Mucosa of rectum (tissue), 2 donors: ENCODE data around the gene ECT2.
"Not testable (repeated sequence)": the region's sequence is repeated elsewhere in the genome, so short reads cannot be mapped to it uniquely, and the experiment has no call there.

Experiments used
- H3K27ac ChIP-seq, 2 donors: one replicate each; pipeline ENCODE4 v1.7.0; 2013; ENCODE audit warnings: inconsistent platforms in 2 of 2, low read depth in 2 of 2, low read length in 2 of 2
- H3K27me3 ChIP-seq, 2 donors: one replicate each; pipeline ENCODE4 v1.7.0; 2013; ENCODE audit warnings: low read length in 2 of 2; ENCODE audit not compliant: control insufficient read depth in 2 of 2, insufficient read depth in 2 of 2
- H3K36me3 ChIP-seq, 2 donors: one replicate each; pipeline ENCODE4 v1.7.0; 2013; ENCODE audit warnings: low read length in 2 of 2; ENCODE audit not compliant: control insufficient read depth in 2 of 2, insufficient read depth in 2 of 2
- H3K4me1 ChIP-seq, 2 donors: one replicate each; pipeline ENCODE4 v1.7.0; 2013; ENCODE audit warnings: low read length in 2 of 2, mild to moderate bottlenecking in 1 of 2; ENCODE audit not compliant: control insufficient read depth in 2 of 2, insufficient read depth in 2 of 2
- H3K4me3 ChIP-seq, 2 donors: one replicate each; pipeline ENCODE4 v1.7.0; 2013; ENCODE audit warnings: low read length in 2 of 2
- H3K9ac ChIP-seq, 2 donors: one replicate each; pipeline ENCODE4 v1.7.0; 2013; ENCODE audit warnings: low read length in 2 of 2, low read depth in 1 of 2, mild to moderate bottlenecking in 1 of 2
- H3K9me3 ChIP-seq, 2 donors: one replicate each; pipeline ENCODE4 v1.7.0; 2013; ENCODE audit warnings: low read length in 2 of 2; ENCODE audit not compliant: control insufficient read depth in 2 of 2
- donor health status: healthy.
- donor health status: Normal muscosa, but diverticular disease.

The ECT2 gene

DNA sequence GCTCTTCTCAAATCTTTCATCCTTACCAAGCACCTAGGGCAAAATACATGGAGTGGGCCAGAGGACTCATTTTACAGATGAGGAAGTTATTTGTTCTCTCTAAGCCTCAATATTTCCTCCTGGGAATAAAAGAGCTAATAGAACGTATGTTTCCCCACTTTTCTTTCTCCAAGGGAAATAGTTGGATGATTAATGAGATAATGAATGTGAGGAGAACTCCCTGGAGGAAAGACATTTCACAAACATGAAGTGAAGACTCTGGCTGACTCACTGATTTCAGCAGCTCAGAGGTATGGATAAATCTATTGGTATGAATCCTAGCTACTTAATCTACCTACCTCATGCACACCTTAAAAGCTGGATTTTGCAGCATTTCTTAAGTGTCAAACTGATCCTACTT, 98.4 kb downstream of the ECT2 start:
- no peak overlapping the region for H3K9ac ChIP-seq
- H3K27me3 ChIP-seq: no peaks in the 10 kb centered on the region
- no peaks in the 10 kb centered on the region for H3K36me3 ChIP-seq
- no peaks in the 10 kb centered on the region for H3K9me3 ChIP-seq
- no peak overlapping the region for H3K27ac ChIP-seq
- H3K4me1 ChIP-seq: no peaks in the 10 kb centered on the region
- H3K4me3 ChIP-seq: no peak overlapping the region

DNA sequence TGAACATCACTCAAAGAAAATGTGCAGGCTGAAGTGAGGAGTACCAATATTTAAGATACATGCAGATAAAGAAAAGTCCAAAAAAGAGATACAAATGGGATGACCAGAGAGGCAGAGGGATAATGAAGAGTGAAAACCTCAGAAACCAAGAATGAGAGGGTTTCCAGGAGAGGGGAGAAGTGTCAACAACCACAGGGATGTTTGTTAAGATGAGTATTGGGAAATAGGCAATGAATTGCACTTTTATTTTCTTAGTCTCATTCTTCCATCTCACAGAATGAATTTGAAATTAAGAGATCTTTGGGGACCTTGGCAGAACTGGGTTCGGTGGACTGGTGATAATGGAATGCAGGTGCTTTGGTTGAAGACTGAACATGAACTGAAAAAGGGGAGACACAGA, 102.5 kb downstream of the ECT2 start:
- no peak overlapping the region for H3K4me3 ChIP-seq

DNA sequence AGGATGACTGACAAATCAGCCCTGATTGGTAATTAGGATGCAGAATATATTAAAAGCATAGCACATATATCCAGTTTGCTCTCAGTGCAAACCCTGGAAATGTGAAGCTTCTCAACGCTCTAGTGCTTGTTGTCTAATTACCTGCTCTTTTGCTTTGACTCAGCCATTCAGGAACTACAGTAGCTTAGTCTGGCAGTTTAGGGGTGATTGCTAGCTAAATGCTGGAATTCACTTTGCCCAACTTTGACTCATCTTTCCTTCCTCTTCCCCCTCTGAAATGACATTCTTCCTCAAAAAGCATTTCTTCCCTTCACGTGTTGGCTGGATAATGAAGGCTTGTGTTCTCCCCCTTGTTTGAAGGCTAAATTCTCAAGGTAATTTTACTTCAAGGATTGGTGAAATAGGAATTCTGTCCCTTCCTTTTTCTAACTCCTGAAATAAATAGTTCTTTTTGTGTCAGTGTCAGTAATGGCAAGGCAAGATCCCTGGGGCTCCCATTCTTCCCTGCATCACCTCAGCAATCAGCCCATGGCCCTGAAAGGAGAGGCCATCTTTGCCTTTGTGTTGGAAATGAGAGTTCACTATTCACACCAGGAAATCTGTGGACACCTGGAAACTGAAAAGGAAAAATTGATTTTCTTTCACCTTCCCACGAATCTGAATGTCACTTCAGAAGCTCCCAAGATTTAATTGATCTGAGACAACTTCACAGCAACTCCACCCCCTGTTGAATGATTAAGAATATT, 103.6 kb downstream of the ECT2 start:
- H3K9me3 ChIP-seq: no peaks in the 10 kb centered on the region
- H3K27me3 ChIP-seq: no peaks in the 10 kb centered on the region
- no peak overlapping the region for H3K27ac ChIP-seq
- H3K9ac ChIP-seq: no peak overlapping the region
- no peak overlapping the region for H3K4me3 ChIP-seq
- H3K36me3 ChIP-seq: no peaks in the 10 kb centered on the region
- no peaks in the 10 kb centered on the region for H3K4me1 ChIP-seq

More for the DNA sequence above, 102.5 kb downstream of the ECT2 start:
- Histone ChIP-seq H3K36me3 (no peaks in the 10 kb centered on the region), H3K27ac (no peak overlapping the region), H3K9me3 (no peaks in the 10 kb centered on the region), H3K27me3 (no peaks in the 10 kb centered on the region), H3K9ac (no peak overlapping the region), H3K4me1 (no peaks in the 10 kb centered on the region)

DNA sequence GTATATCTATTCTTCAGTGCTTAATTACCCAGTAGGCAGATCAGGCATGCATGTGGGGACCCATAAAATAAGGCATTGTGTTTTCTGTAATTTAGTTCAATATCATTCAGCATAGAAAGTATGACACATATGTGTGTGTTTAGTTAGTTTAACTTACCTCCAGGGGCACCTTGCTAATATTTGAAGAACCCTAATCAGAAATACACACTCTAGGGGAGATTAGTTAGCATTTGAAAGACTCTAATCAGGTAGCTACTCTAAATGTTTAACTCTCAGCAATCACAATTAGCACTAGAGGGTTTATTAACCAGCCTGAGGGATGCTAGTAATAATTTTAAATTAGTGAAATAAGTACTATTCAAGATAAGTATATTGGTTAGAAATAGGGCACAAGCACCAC, 104.5 kb downstream of the ECT2 start:
- H3K27ac ChIP-seq: no peak overlapping the region
- no peaks in the 10 kb centered on the region for H3K4me1 ChIP-seq
- H3K9ac ChIP-seq: no peak overlapping the region
- no peaks in the 10 kb centered on the region for H3K27me3 ChIP-seq
- H3K4me3 ChIP-seq: no peak overlapping the region
- no peaks in the 10 kb centered on the region for H3K36me3 ChIP-seq
- no peaks in the 10 kb centered on the region for H3K9me3 ChIP-seq

DNA sequence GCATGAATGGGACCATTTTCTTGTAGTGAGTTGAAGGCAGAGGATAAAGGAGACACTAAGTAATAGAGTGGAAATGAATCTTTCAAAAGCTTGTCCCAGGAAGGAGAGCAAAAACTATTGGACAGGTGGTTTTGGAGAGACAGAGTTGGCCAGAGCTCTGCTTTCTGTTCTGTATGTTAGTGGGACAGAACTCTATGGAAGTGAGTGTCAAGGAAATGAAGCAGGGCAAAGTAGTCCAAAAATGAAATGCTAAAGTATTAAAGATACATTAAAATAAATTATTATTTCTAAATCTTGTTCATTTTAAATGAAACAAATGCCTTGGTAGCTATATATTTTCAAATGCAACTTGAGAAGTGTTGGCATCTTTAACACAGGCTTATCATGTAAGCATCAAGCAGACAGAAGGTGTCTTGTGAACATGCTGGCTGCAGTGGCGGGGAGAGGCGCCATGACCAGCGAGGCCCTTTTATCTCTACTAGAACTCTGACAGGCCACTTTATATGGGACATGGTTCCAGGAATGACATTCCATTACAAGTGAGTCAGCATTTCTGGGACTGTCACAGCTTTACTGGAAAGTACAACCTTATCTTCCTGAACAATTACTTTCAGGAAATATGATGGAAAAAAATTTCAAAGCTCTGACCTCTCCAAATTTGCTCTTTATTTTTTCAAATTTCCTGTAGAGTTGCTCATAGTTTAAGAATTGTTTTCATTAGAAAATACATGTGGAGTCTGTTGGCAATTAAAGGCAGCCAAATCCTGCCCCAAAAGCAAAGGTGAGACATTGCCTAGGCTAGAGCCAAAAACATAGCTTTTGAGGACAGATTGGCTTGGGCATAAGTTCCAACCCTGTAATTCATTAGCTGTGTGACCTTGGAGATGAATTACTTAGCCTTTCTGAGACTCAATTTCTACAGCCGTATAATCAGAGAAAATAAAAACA, 106.5 kb downstream of the ECT2 start:
- Histone ChIP-seq H3K36me3 (no peaks in the 10 kb centered on the region), H3K27me3 (no peaks in the 10 kb centered on the region), H3K4me3 (no peak overlapping the region), H3K4me1 (no peaks in the 10 kb centered on the region), H3K27ac (no peak overlapping the region), H3K9me3 (no peaks in the 10 kb centered on the region), H3K9ac (no peak overlapping the region)

DNA sequence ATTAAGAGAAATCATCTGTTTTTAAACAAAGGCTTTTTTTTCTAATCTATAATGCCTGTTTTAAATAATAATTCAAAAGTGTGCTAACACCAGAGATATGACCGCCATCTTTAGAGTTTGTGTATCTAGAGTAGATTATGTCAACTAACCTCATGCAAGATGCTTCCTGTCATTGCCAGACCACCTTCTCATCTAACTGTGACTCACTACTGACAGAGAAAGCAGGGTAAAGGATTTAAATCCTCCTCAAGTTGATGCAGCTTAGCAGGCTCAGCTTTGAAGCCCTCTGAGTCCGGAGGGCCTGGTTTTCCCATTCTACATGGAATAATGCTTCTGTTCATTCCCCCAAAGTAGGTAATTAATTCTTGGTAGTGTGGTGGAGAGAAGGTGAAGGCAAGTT, 108.5 kb downstream of the ECT2 start:
- Histone ChIP-seq H3K27ac (no peak overlapping the region), H3K9ac (no peak overlapping the region), H3K9me3 (no peaks in the 10 kb centered on the region), H3K27me3 (no peaks in the 10 kb centered on the region), H3K4me3 (no peak overlapping the region), H3K4me1 (no peaks in the 10 kb centered on the region), H3K36me3 (no peaks in the 10 kb centered on the region)

DNA sequence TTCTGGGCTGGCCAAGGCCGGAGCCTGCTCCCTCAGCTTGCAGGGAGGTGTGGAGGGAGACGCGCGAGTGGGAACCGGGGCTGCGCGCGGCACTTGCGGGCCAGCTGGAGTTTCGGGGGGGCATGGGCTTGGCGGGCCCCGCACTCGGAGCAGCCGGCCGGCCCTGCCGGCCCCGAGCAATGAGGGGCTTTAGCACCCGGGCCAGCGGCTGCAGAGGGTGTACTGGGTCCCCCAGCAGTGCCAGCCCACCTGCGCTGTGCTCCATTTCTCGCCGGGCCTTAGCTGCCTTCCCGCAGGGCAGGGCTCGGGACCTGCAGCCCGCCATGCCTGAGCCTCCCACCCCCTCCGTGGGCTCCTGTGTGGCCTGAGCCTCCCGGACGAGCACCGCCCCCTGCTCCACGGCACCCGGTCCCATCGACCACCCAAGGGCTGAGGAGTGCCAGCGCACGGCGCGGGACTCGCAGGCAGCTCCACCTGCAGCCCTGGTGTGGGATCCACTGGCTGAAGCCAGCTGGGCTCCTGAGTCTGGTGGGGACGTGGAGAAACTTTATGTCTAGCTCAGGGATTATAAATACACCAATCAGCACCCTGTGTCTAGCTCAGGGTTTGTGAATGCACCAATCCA, 116.3 kb downstream of the ECT2 start:
- not testable (repeated sequence) for H3K27ac ChIP-seq, H3K36me3 ChIP-seq, H3K9me3 ChIP-seq, H3K27me3 ChIP-seq, H3K4me1 ChIP-seq, H3K9ac ChIP-seq, H3K4me3 ChIP-seq

DNA sequence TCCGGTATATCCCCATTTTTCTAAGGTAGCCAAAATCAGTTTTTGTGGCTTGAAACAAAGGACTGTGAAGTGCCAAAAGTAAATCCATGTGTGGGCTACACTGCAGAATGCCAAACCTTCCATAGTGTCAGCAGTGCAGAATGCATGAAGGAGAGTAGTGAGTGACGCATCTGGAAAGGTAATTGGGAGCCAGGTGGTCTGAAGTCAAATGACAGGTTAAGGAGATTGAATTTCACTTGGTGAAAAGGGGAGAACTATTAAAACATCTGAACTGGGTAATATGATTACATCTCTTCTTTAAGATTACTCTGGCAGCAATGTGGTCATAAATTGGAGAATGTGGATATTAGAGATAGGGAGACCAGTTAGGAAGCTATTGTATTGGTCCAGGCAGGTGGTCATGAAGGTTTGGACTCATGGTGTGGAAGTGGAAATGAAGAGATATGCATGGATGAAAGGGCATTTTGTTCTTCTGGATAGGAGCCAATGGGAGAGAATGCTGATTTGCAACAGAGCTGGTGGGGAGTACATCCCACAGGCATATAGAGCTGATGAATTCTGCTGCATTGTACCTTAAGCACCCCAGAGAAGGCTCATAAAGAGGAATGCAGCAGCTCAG, 118.2 kb downstream of the ECT2 start:
- Histone ChIP-seq H3K36me3 (no peaks in the 10 kb centered on the region), H3K9ac (no peak overlapping the region), H3K27me3 (no peaks in the 10 kb centered on the region), H3K27ac (no peak overlapping the region), H3K4me1 (peaks cover 8 to 10% of the 10 kb centered on the region in 2 donors), H3K9me3 (no peaks in the 10 kb centered on the region), H3K4me3 (no peak overlapping the region)

DNA sequence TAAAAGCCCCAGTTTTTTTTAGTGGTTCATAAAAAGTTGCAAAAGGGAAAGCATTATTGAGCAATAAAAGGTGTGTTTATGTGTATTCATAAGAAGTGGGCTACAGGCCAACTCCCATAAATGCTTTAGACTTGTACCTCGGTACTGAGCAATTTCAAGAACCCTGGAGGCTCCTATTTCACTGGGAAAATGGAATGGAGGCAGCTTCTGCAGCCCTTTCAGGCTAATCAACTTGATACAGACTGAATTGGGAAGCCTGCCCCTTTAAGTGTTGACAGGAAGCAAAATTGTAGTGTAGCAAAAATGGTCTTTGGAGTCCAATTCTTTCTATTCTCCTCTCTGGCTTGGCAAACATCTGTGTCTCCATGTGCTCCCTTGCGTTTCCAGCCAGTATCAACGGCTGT, 118.8 kb downstream of the ECT2 start:
- Histone ChIP-seq H3K4me3 (no peak overlapping the region), H3K9ac (no peak overlapping the region), H3K27me3 (no peaks in the 10 kb centered on the region), H3K27ac (no peak overlapping the region), H3K9me3 (no peaks in the 10 kb centered on the region), H3K36me3 (no peaks in the 10 kb centered on the region), H3K4me1 (peaks cover 8 to 10% of the 10 kb centered on the region in 2 donors)
